Naive thymus-derived CD8-positive, alpha-beta T cell (primary cell): ENCODE data around the gene CHRFAM7A. TPM values are rescaled to one million over a fixed set of nuclear protein-coding genes. Genes with fewer than 3 reads are reported as not detected.
"Not testable (repeated sequence)": the region's sequence is repeated elsewhere in the genome, so short reads cannot be mapped to it uniquely, and the experiment has no call there.

Experiments used
- ATAC-seq, 2 donors: fragments of 150-1000 bp; cut with Tn5 transposase in 1 of 2; sonication (Bioruptor Pico), chemical (Tn5 transposase) in 1 of 2; 1 replicate in 1 of 2; 2 replicates in 1 of 2; pipeline ENCODE4 v1.10.0; 2021; ENCODE audit warnings: mild to moderate bottlenecking in 2 of 2, moderate library complexity in 2 of 2
- POLR2A ChIA-PET: fragments of 350-600 bp; sonication (Branson Sonifier 250); formaldehyde crosslinking; loops from one replicate; lab custom pipeline; 2021; ENCODE audit warnings: antibody characterized with exemption; lab: Charles Lee
- DNase-seq, 10 donors: peaks; one replicate each; pipeline versions ENCODE4 v3.0.0 to v3.0.0-alpha.2; 2020 to 2022
- H3K27ac Mint-ChIP-seq, 10 donors: one replicate each; pipeline ENCODE4 v1.8.0; 2020 to 2022; ENCODE audit warnings: mild to moderate bottlenecking in 10 of 10, mixed read lengths in 10 of 10, moderate library complexity in 4 of 10, inconsistent platforms in 1 of 10
- H3K27me3 Mint-ChIP-seq, 5 donors: one replicate each; pipeline ENCODE4 v1.8.0; 2021 to 2022; ENCODE audit warnings: mixed read lengths in 5 of 5
- H3K36me3 Mint-ChIP-seq, 3 donors: one replicate each; pipeline ENCODE4 v1.8.0; 2020 to 2022; ENCODE audit warnings: mixed read lengths in 3 of 3, mild to moderate bottlenecking in 2 of 3, inconsistent platforms in 1 of 3
- H3K4me1 Mint-ChIP-seq, 4 donors: one replicate each; pipeline ENCODE4 v1.8.0; 2021 to 2022; ENCODE audit warnings: mixed read lengths in 4 of 4
- H3K4me3 Mint-ChIP-seq, 10 donors: one replicate each; pipeline ENCODE4 v1.8.0; 2020 to 2022; ENCODE audit warnings: mild to moderate bottlenecking in 10 of 10, mixed read lengths in 10 of 10, moderate library complexity in 6 of 10, inconsistent platforms in 1 of 10
- H3K9me3 Mint-ChIP-seq, 9 donors: one replicate each; pipeline ENCODE4 v1.8.0; 2020 to 2022; ENCODE audit warnings: mixed read lengths in 9 of 9, mild to moderate bottlenecking in 3 of 9, inconsistent platforms in 1 of 9, moderate library complexity in 1 of 9
- polyA plus RNA-seq, 3 donors: library from polyadenylated mRNA; unstranded; fragments of 300-500 nt; fragmentation: Illumina TruSeq; gene quantifications; one replicate each; pipeline ENCODE4 v1.2.3, GENCODE V29; 2021
- total RNA-seq, 8 experiments: library from RNA in 2 of 8; stranded (reverse) in 2 of 8; gene quantifications; one replicate each; pipeline ENCODE4 v1.2.3 and lab custom pipeline; 2021 to 2026

The CHRFAM7A gene
- total RNA-seq (not detected), polyA plus RNA-seq (not detected), total RNA-seq (lab: John Stamatoyannopoulos, UW) (0 reads per million in 6 experiments)

GRCh38 chr15:30392766-30393663, at the start of gene CHRFAM7A:
Gene CHRFAM7A, minus strand, starts transcription at chr15:30393540. Its CDS starts 10,189 bp downstream, at chr15:30383351.
- POLR2A ChIA-PET, H3K27me3 Mint-ChIP-seq, H3K9me3 Mint-ChIP-seq, H3K4me3 Mint-ChIP-seq, H3K36me3 Mint-ChIP-seq, H3K27ac Mint-ChIP-seq, DNase-seq, H3K4me1 Mint-ChIP-seq: not testable (repeated sequence)
- peak; percentile 56 to 73 for ATAC-seq

GRCh38 chr15:30438348-30438747, 45.0 kb upstream of the CHRFAM7A start:
- H3K4me1 Mint-ChIP-seq, H3K9me3 Mint-ChIP-seq, H3K36me3 Mint-ChIP-seq, POLR2A ChIA-PET, DNase-seq, ATAC-seq, H3K27ac Mint-ChIP-seq, H3K4me3 Mint-ChIP-seq, H3K27me3 Mint-ChIP-seq: not testable (repeated sequence)

GRCh38 chr15:30435878-30436277, 42.5 kb upstream of the CHRFAM7A start:
- H3K27ac Mint-ChIP-seq, H3K4me3 Mint-ChIP-seq, H3K27me3 Mint-ChIP-seq, H3K36me3 Mint-ChIP-seq, ATAC-seq, H3K9me3 Mint-ChIP-seq, POLR2A ChIA-PET, H3K4me1 Mint-ChIP-seq: not testable (repeated sequence)
- peak in 1 of 10 donors; percentile 1 for DNase-seq

DNA sequence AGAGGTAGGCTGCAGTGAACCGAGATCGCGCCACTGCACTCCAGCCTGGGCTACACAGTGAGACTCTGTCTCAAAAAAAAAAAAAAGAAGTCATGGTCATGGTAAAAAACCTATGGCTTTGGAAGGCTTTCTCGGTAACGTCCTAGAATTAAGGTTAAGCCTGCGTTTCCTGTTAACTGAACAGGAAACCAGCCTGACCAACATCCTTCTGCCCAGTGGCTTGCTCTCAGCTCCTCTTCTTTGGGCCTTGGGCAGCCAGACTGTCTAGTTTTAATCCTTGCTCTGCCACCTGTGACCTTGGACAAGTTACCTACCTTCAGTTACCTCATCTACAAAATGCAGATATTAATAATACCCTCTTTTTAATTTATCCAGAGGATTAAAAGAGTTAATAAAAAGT, 27.4 kb upstream of the CHRFAM7A start:
- H3K27ac Mint-ChIP-seq, POLR2A ChIA-PET, H3K27me3 Mint-ChIP-seq: not testable (repeated sequence)

DNA sequence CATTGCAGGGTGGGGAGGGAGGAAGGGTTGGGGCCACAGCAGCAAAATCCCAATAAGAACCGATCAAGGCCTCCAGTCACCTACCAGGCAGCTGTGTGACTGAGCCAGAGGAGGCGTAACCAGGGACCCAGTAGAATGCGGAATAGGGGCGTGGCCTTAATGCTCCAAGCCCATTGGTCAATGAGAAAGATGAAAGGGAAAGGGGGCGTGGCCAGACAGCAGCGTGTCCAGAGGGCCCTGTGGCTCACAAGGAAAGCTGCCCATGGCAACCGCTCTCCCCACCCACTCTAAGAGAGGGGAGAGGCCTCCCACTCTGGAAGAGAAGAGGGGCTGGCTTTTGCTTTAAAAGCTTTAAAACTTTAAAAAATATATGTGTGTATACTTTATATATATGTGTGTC, 20.8 kb upstream of the CHRFAM7A start, which contains the start of gene GOLGA8R:
Gene GOLGA8R, minus strand, starts transcription at position 101 of the 400 bp plus-strand sequence. Its CDS starts 98 bp downstream, at position 3.
- not testable (repeated sequence) for DNase-seq, H3K4me3 Mint-ChIP-seq

More for the DNA sequence above, 27.4 kb upstream of the CHRFAM7A start:
- not testable (repeated sequence) for DNase-seq, H3K9me3 Mint-ChIP-seq, ATAC-seq, H3K36me3 Mint-ChIP-seq, H3K4me3 Mint-ChIP-seq, H3K4me1 Mint-ChIP-seq

DNA sequence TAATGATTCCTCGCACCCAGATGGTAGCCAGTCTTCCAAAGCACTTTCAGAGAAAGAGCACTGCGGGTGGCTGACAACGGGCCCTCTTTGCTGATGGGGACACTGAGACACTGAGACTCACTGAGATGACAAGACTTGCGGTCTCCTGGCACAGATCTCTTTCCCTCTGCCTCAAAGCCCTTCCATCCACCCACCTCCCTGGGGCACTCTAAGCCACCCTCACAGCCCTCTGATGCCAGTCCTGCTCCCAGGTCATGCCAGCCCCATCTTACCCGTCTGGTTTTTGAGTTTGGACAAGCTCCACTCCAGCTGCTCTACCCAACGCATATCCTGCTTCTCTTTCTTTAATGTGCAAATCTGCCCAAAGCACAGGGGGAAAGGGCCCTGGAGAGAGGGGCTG, 14.3 kb upstream of the CHRFAM7A start:
- peak in 1 of 10 donors; percentile 53 for DNase-seq
- H3K27me3 Mint-ChIP-seq, H3K4me1 Mint-ChIP-seq, H3K36me3 Mint-ChIP-seq, H3K9me3 Mint-ChIP-seq, POLR2A ChIA-PET, H3K4me3 Mint-ChIP-seq, H3K27ac Mint-ChIP-seq, ATAC-seq: not testable (repeated sequence)

More for the DNA sequence above, 20.8 kb upstream of the CHRFAM7A start, which contains the start of gene GOLGA8R:
- ATAC-seq, H3K27me3 Mint-ChIP-seq, H3K36me3 Mint-ChIP-seq, H3K27ac Mint-ChIP-seq, H3K4me1 Mint-ChIP-seq, POLR2A ChIA-PET, H3K9me3 Mint-ChIP-seq: not testable (repeated sequence)

DNA sequence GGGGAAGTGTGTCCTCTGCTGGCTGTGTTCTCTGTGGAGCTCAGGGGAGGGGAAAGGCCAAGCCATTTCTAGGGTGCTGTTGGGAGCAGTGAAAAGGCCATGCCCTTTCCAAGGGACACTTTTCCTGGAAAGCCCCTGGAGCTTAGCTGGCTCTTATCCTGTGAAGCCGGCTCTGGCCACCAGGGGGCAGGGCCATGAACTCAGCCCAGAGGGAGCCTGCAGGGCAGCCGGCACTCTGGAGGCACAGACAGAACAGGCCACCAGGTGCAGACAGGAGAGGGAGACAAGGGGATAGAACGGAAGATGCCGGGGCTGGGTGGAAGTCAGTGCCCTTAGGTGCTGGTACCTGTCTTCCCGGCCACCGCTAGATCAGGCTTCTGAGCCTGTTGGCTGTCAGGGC, 5.6 kb upstream of the CHRFAM7A start:
- H3K4me3 Mint-ChIP-seq, H3K4me1 Mint-ChIP-seq, H3K27ac Mint-ChIP-seq, H3K36me3 Mint-ChIP-seq, POLR2A ChIA-PET, H3K9me3 Mint-ChIP-seq, H3K27me3 Mint-ChIP-seq: not testable (repeated sequence)
- ATAC-seq = peak; percentile 64 to 69
- DNase-seq = peak; percentile 13 to 68 (median 38)

- POLR2A ChIA-PET, H3K27me3 Mint-ChIP-seq, H3K9me3 Mint-ChIP-seq, DNase-seq, H3K27ac Mint-ChIP-seq, H3K36me3 Mint-ChIP-seq, H3K4me3 Mint-ChIP-seq, H3K4me1 Mint-ChIP-seq: not testable (repeated sequence)
- ATAC-seq = peak; percentile 18 to 47
These were observed 288 bp upstream of the CHRFAM7A start for GRCh38 chr15:30393664-30393991.

GRCh38 chr15:30386318-30386887, 6.9 kb downstream of the CHRFAM7A start:
- H3K36me3 Mint-ChIP-seq, ATAC-seq, H3K4me1 Mint-ChIP-seq, H3K4me3 Mint-ChIP-seq, POLR2A ChIA-PET, H3K27me3 Mint-ChIP-seq, DNase-seq, H3K9me3 Mint-ChIP-seq, H3K27ac Mint-ChIP-seq: not testable (repeated sequence)

GRCh38 chr15:30377082-30377413, 16.3 kb downstream of the CHRFAM7A start:
- H3K36me3 Mint-ChIP-seq, ATAC-seq, H3K4me3 Mint-ChIP-seq, POLR2A ChIA-PET, DNase-seq, H3K4me1 Mint-ChIP-seq, H3K27ac Mint-ChIP-seq, H3K9me3 Mint-ChIP-seq: not testable (repeated sequence)
- peaks cover 0 to 11% (median 3%) of the 10 kb centered on the region in 5 donors for H3K27me3 Mint-ChIP-seq

DNA sequence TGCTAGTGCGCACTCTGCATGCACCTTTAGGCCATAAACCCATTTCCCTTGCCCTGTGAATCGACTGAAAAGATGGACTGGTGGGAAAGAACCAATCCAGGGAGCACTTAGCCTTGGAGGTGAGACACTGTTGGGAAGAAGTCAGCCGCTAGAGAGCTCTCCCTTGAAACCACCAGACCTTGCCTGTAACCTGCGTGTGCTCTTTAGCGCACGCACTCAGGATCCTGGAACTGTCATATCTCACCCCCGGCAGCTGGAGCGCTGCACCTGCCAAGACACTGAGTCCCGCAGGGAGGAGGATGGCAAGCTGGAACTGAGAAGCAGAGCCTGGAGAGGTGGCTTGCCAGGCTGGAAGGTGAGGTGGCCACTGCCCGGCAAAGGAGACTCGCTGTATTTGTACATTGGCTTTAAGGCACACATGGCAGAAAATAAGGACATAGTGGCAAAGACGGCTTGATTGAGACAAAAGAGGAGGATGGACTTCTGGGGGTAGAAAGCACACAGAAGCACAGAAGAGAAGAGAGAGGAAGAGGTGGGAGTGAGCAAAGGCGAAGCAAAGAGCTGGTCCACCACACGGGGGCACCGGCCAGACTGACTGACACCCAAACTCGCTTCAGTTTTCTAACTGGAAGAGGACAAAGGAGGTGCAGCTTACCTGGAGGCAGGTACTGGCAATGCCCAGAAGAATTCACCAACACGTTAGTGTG, 16.8 kb downstream of the CHRFAM7A start:
- H3K36me3 Mint-ChIP-seq, H3K9me3 Mint-ChIP-seq, POLR2A ChIA-PET, ATAC-seq, H3K4me3 Mint-ChIP-seq, H3K27ac Mint-ChIP-seq, H3K4me1 Mint-ChIP-seq, DNase-seq: not testable (repeated sequence)
- H3K27me3 Mint-ChIP-seq = peaks cover 0 to 11% (median 3%) of the 10 kb centered on the region in 5 donors

DNA sequence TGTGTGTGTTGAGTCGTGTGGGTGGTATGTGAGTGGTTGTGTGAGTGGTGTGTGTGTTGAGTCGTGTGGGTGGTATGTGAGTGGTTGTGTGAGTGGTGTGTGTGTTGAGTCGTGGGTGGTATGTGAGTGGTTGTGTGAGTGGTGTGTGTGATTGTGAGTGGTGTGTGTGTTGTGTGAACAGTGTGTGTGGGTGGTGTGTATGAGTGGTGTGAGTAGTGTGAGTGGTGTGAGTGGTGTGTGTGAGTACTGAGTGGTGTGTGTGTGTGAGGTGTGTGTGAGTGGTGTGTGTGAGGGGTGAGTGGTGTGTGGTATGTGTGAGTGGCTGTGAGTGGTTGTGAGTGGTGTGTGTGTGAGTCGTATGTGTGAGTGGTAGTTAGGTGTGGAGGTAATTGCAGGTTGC, 17.5 kb downstream of the CHRFAM7A start:
- H3K4me3 Mint-ChIP-seq, POLR2A ChIA-PET, DNase-seq, ATAC-seq, H3K27ac Mint-ChIP-seq, H3K36me3 Mint-ChIP-seq, H3K4me1 Mint-ChIP-seq, H3K9me3 Mint-ChIP-seq: not testable (repeated sequence)
- peaks cover 0 to 11% (median 3%) of the 10 kb centered on the region in 5 donors for H3K27me3 Mint-ChIP-seq

GRCh38 chr15:30374862-30375261, 18.5 kb downstream of the CHRFAM7A start:
- ATAC-seq, H3K9me3 Mint-ChIP-seq, DNase-seq, H3K27ac Mint-ChIP-seq, H3K36me3 Mint-ChIP-seq, H3K4me3 Mint-ChIP-seq, H3K4me1 Mint-ChIP-seq, POLR2A ChIA-PET: not testable (repeated sequence)
- peaks cover 0 to 11% (median 3%) of the 10 kb centered on the region in 5 donors for H3K27me3 Mint-ChIP-seq
